H1 (cell line): ENCODE data around the gene PORCN. TPM values are rescaled to one million over a fixed set of nuclear protein-coding genes. Genes with fewer than 3 reads are reported as not detected.

ENCODE experiments used
- BCL11A ChIP-seq, 2 experiments: IDR thresholded peaks; one replicate each; pipeline ENCODE4 v1.6.1; 2011; ENCODE audit warnings: low read depth in 2 of 2, low read length in 2 of 2, mild to moderate bottlenecking in 2 of 2
- CBX5 ChIP-seq: fragments of 300-800, 300-1000 bp; sonication (generic); IDR thresholded peaks from 2 replicates; pipeline ENCODE4 v1.7.1; 2016; ENCODE audit warnings: antibody characterized with exemption, low read length, low read depth
- EZH2 ChIP-seq: fragments of 200-600 bp; sonication (generic); IDR thresholded peaks from 2 replicates; pipeline ENCODE4 v1.7.1; 2012; ENCODE audit warnings: low read depth, mild to moderate bottlenecking, moderate library complexity, low read length, inconsistent platforms; ENCODE audit not compliant: severe bottlenecking
- JUND ChIP-seq: IDR thresholded peaks from 2 replicates; pipeline ENCODE4 v1.6.1; 2011; ENCODE audit warnings: mild to moderate bottlenecking, improper control_type of control experiment, low read length
- KDM1A ChIP-seq: fragments of 200-600, 300-600 bp; sonication (generic); IDR thresholded peaks from 2 replicates; pipeline ENCODE4 v1.7.1; 2016; ENCODE audit warnings: mild to moderate bottlenecking, low read length, borderline replicate concordance
- SAP30 ChIP-seq: fragments of 300-600 bp; sonication (generic); IDR thresholded peaks from 2 replicates; pipeline ENCODE4 v1.7.1; 2012; ENCODE audit warnings: low read length, moderate library complexity, mild to moderate bottlenecking, inconsistent platforms; ENCODE audit not compliant: insufficient read depth, insufficient replicate concordance
- polyA plus RNA-seq, 7 experiments: library from polyadenylated mRNA; depleted of rRNA in 3 of 7; stranded (reverse) in 5 of 7; unstranded in 2 of 7; fragments of >200 nt in 5 of 7; fragments of 200-250 nt in 2 of 7; gene quantifications; 1 replicate in 5 of 7; 2 replicates in 1 of 7; 4 replicates in 1 of 7; pipeline versions ENCODE4 v1.2.1 to v1.2.3, GENCODE V29; 2011 to 2013; ENCODE audit warnings: missing spikeins in 2 of 7, mixed read lengths in 2 of 7
- total RNA-seq: library from RNA; stranded (reverse); fragmentation: NEBNext Ultra II Directional; extraction: Animal tissue kit (Norgen Biotek cat#: 25700); gene quantifications from 2 replicates; pipeline ENCODE4 v1.2.1, GENCODE V29; 2021
- TF ChIP-seq, protein P1 (sequence below): IDR thresholded peaks from 2 replicates; pipeline ENCODE4 v1.6.1; 2012; ENCODE audit warnings: inconsistent platforms

PORCN gene
- total and polyA plus RNA-seq, 2 of the 8 experiments (the other 6 are each of a cell fraction or from before 2014, with no cell fraction given): 14.6 to 34.1 TPM

DNA sequence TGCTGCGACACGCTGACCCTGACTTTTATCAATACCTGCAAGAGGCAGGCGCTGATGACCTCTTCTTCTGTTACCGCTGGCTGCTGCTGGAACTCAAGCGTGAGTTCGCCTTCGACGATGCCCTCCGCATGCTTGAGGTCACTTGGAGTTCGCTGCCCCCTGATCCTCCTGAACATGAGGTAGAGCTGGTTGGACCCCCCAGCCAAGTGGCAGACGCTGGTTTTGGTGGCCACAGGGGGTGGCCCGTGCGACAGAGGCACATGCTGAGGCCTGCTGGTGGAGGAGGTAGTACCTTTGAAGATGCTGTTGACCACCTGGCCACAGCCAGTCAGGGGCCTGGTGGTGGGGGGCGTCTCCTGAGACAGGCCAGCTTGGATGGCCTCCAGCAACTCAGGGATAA is 51.3 kb downstream of the PORCN start (continued):
- TF ChIP-seq KDM1A (no peak), BCL11A (IDR thresholded peaks at IDR 0.05; ENCODE audit: low read depth in 2 of 2, low read length in 2 of 2) (no peak), CBX5 (no peak), SAP30 (no peak), EZH2 (no peak), JUND (no peak)
- TF ChIP-seq, protein P1, sequence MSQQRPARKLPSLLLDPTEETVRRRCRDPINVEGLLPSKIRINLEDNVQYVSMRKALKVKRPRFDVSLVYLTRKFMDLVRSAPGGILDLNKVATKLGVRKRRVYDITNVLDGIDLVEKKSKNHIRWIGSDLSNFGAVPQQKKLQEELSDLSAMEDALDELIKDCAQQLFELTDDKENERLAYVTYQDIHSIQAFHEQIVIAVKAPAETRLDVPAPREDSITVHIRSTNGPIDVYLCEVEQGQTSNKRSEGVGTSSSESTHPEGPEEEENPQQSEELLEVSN: no peak
